Measurements from ENCODE around the gene GPR162.
A peak's percentile ranks its signal among the peaks of the same experiment; 100 is the strongest.

GPR162 gene

GRCh38 chr12:6837370-6838060 lies 15.9 kb downstream of the GPR162 start:
- DNase-seq = no peak

GRCh38 chr12:6838854-6839253 lies 17.2 kb downstream of the GPR162 start:
- no peak for DNase-seq

- peak; percentile 95 for DNase-seq
These were observed 18.0 kb downstream of the GPR162 start for GRCh38 chr12:6839482-6840201.

- DNase-seq = no peak
These were observed 18.7 kb downstream of the GPR162 start for GRCh38 chr12:6840330-6840729.

GRCh38 chr12:6840761-6841515 lies 19.3 kb downstream of the GPR162 start, which contains the start of gene GNB3:
Gene GNB3, plus strand, starts transcription at chr12:6840925. Its CDS starts 363 bp downstream, at chr12:6841288.
- no peak for DNase-seq

GRCh38 chr12:6842075-6842474 lies 20.5 kb downstream of the GPR162 start:
- DNase-seq = no peak

GRCh38 chr12:6843118-6843902 lies 21.7 kb downstream of the GPR162 start:
- DNase-seq = peak; percentile 62

- no peak for DNase-seq
These were observed 23.8 kb downstream of the GPR162 start for GRCh38 chr12:6845395-6845794.

- no peak for DNase-seq
These were observed 24.8 kb downstream of the GPR162 start for GRCh38 chr12:6846316-6846869.

- DNase-seq = no peak
These were observed 26.1 kb downstream of the GPR162 start for GRCh38 chr12:6847676-6848075.

- DNase-seq = no peak
These were observed 27.8 kb downstream of the GPR162 start for GRCh38 chr12:6849427-6849826.

GRCh38 chr12:6849976-6850560 lies 28.4 kb downstream of the GPR162 start:
- DNase-seq = no peak

- no peak for DNase-seq
These were observed 29.2 kb downstream of the GPR162 start for GRCh38 chr12:6850796-6851152.

- DNase-seq = peak; percentile 98
These were observed 29.7 kb downstream of the GPR162 start, which contains the start of gene CDCA3 for GRCh38 chr12:6851153-6851920. Gene CDCA3, minus strand, starts transcription at chr12:6851286. Its CDS starts 334 bp downstream, at chr12:6850952.

- peak; percentile 99 for DNase-seq
These were observed 30.5 kb downstream of the GPR162 start, which contains the start of gene USP5 for GRCh38 chr12:6851921-6852650. Gene USP5, plus strand, starts transcription at chr12:6852150. Its CDS starts 30 bp downstream, at chr12:6852180.

- peak; percentile 74 for DNase-seq
These were observed 31.2 kb downstream of the GPR162 start for GRCh38 chr12:6852651-6853354.

- no peak for DNase-seq
These were observed 32.0 kb downstream of the GPR162 start for GRCh38 chr12:6853626-6854025.

- DNase-seq = no peak
These were observed 32.4 kb downstream of the GPR162 start for GRCh38 chr12:6854036-6854435.

GRCh38 chr12:6855322-6855721 lies 33.7 kb downstream of the GPR162 start:
- DNase-seq = no peak

- no peak for DNase-seq
These were observed 37.2 kb downstream of the GPR162 start for GRCh38 chr12:6858799-6859198.

Measured in RPMI8226 (cell line).